Prostate gland (tissue), 2 donors: ENCODE results near the gene TGFB1. TPM values are rescaled to one million over a fixed set of nuclear protein-coding genes. Genes with fewer than 3 reads are reported as not detected.

ENCODE experiments used
- DNase-seq: peaks from one replicate; pipeline ENCODE4 v3.0.0-alpha.2; 2019; ENCODE audit warnings: low spot score
- H3K27ac ChIP-seq, 2 donors: fragments of 200-600 bp; sonication (generic); 2 replicates each; pipeline ENCODE4 v1.5.1; 2017 to 2019
- H3K27me3 ChIP-seq: fragments of 200-600 bp; sonication (generic); replicated peaks from 2 replicates; pipeline ENCODE4 v1.5.1; 2019; ENCODE audit not compliant: insufficient read depth
- H3K36me3 ChIP-seq, 2 donors: fragments of 200-600 bp; sonication (generic); 1 replicate in 1 of 2; 2 replicates in 1 of 2; pipeline versions ENCODE4 v1.5.1 to v1.8.1; 2017 to 2019
- H3K4me1 ChIP-seq: fragments of 200-600 bp; sonication (generic); replicated peaks from 2 replicates; pipeline ENCODE4 v1.5.1; 2019
- H3K4me3 ChIP-seq, 2 donors: fragments of 200-600 bp; sonication (generic); 2 replicates each; pipeline ENCODE4 v1.5.1; 2017 to 2019
- H3K9me3 ChIP-seq: fragments of 200-600 bp; sonication (generic); 2 replicates; pipeline ENCODE4 v1.5.1; 2017
- POLR2A ChIP-seq: fragments of 450-650 bp; IDR thresholded peaks from one replicate; pipeline ENCODE4 v1.6.1; 2016; ENCODE audit warnings: antibody characterized with exemption, mild to moderate bottlenecking
- POLR2AphosphoS5 ChIP-seq: sonication (generic); formaldehyde crosslinking; IDR thresholded peaks from one replicate; pipeline ENCODE4 v1.6.1; 2017; ENCODE audit warnings: antibody characterized with exemption
- WGBS: methylation state at CpG from one replicate; pipeline ENCODE4 v1.1.5; 2018; 5-methylcytosine and 5-hydroxymethylcytosine counted together
- intact Hi-C: fragments of 100-400 bp; cut with DNase I; formaldehyde crosslinking; loops from one replicate; pipeline ENCODE4 v1.14.2; 2022
- total RNA-seq, 2 donors: library from RNA; depleted of rRNA; stranded (reverse); fragments of >200 nt; gene quantifications; one replicate each; pipeline ENCODE4 v1.1.0, GENCODE V29; 2016
- TF ChIP-seq, protein P1 (sequence below), 4 experiments: fragments of 200-600 bp in 2 of 4; fragments of 450-650 bp in 2 of 4; sonication (generic) in 2 of 4; IDR thresholded peaks; 1 replicate in 3 of 4; 2 replicates in 1 of 4; pipeline ENCODE4 v1.5.1; 2016 to 2019; ENCODE audit warnings: antibody characterized with exemption in 4 of 4, mild to moderate bottlenecking in 2 of 4, moderate library complexity in 2 of 4

The TGFB1 gene
- total RNA-seq, 2 donors from 2014 or later = 9.7 to 32.4 TPM

- no peak overlapping the region for H3K27ac ChIP-seq
- WGBS = 82% methylated on average over 10 of the region's 10 CpGs
- no peaks in the 10 kb centered on the region for H3K36me3 ChIP-seq
- H3K9me3 ChIP-seq = no peaks in the 10 kb centered on the region
- intact Hi-C loops = no loop called here
- peaks cover 3% of the 10 kb centered on the region for H3K4me1 ChIP-seq
- no peak for TF ChIP-seq POLR2AphosphoS5
- TF ChIP-seq, protein P1, sequence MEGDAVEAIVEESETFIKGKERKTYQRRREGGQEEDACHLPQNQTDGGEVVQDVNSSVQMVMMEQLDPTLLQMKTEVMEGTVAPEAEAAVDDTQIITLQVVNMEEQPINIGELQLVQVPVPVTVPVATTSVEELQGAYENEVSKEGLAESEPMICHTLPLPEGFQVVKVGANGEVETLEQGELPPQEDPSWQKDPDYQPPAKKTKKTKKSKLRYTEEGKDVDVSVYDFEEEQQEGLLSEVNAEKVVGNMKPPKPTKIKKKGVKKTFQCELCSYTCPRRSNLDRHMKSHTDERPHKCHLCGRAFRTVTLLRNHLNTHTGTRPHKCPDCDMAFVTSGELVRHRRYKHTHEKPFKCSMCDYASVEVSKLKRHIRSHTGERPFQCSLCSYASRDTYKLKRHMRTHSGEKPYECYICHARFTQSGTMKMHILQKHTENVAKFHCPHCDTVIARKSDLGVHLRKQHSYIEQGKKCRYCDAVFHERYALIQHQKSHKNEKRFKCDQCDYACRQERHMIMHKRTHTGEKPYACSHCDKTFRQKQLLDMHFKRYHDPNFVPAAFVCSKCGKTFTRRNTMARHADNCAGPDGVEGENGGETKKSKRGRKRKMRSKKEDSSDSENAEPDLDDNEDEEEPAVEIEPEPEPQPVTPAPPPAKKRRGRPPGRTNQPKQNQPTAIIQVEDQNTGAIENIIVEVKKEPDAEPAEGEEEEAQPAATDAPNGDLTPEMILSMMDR (IDR thresholded peaks at IDR 0.05) = no peak
- no peak for TF ChIP-seq POLR2A
- no peak overlapping the region for H3K4me3 ChIP-seq
- H3K27me3 ChIP-seq = no peaks in the 10 kb centered on the region
- DNase-seq = no peak
Observed at GRCh38 chr19:41362143-41362847, 8.6 kb upstream of the TGFB1 start.

DNA sequence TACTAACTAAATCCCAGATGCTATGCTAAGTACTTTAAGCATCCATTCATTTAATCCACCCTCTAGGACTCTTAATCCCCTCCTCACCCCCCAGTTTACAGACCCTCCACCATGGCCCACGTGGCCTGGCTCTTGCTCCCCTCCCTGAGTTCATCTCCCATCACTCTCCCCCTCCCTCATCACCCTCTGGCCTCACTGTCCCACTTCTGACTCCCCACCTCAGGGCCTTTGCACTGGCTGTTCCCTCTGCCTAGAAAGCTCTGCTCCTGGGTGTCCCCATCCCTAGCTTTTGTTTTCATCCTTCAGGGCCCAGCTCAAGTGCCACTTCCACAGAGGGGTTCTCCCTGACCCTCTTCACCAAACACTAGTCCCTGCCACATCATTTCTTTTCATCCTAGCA is 6.0 kb upstream of the TGFB1 start:
- H3K27ac ChIP-seq = no peak overlapping the region
- WGBS = 88% methylated on average over 1 of the region's 1 CpG
- H3K4me3 ChIP-seq = no peak overlapping the region
- H3K9me3 ChIP-seq = no peaks in the 10 kb centered on the region
- no peaks in the 10 kb centered on the region for H3K36me3 ChIP-seq
- no peaks in the 10 kb centered on the region for H3K27me3 ChIP-seq
- H3K4me1 ChIP-seq = peaks cover 3% of the 10 kb centered on the region
- intact Hi-C loops = loop anchor here (5.0 kb wide), 1 partner anchor 37 kb away; no protein-coding TSS in a partner anchor
- no peak for DNase-seq
- TF ChIP-seq POLR2AphosphoS5 = no peak
- no peak for TF ChIP-seq POLR2A
- TF ChIP-seq, protein P1 (IDR thresholded peaks at IDR 0.05) = no peak

DNA sequence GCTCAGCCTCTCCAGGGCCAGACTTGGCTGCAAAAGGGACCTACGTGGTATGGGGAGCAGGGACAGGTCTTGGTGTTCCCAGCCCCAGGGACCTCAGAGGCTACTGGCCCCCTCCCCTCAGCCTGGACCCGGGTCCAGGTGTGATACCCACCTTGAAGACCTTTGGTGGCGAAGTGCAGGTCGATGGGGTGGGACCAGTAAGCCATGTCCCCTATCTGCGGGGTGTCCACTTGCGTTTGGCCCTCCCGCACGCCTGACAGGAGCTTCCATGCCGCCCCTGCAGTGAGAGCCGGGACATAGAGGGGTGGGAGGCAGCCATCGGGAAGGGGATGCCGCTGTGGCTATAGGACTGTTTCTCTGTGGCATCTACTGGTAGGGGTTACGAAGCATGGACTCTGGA is 4.0 kb upstream of the TGFB1 start:
- intact Hi-C loops = loop anchor here (5.0 kb wide), 1 partner anchor 35 kb away; no protein-coding TSS in a partner anchor
- H3K27ac ChIP-seq = no peak overlapping the region
- no peaks in the 10 kb centered on the region for H3K27me3 ChIP-seq
- H3K9me3 ChIP-seq = no peaks in the 10 kb centered on the region
- TF ChIP-seq, protein P1 (IDR thresholded peaks at IDR 0.05) = no peak
- TF ChIP-seq POLR2A = no peak
- TF ChIP-seq POLR2AphosphoS5 = no peak
- H3K4me1 ChIP-seq = peaks cover 4% of the 10 kb centered on the region
- DNase-seq = no peak
- WGBS = 94% methylated on average over 13 of the region's 13 CpGs
- H3K4me3 ChIP-seq = no peak overlapping the region
- no peaks in the 10 kb centered on the region for H3K36me3 ChIP-seq

- TF ChIP-seq POLR2A (no peak), POLR2AphosphoS5 (no peak)
- TF ChIP-seq, protein P1 (IDR thresholded peaks at IDR 0.05) = no peak
- WGBS = 86% methylated on average over 11 of the region's 11 CpGs
- no peak overlapping the region for H3K27ac ChIP-seq
- peaks cover 5% of the 10 kb centered on the region for H3K4me1 ChIP-seq
- intact Hi-C loops = loop anchor here (5.0 kb wide), 1 partner anchor 35 kb away; no protein-coding TSS in a partner anchor
- no peaks in the 10 kb centered on the region for H3K36me3 ChIP-seq
- no peaks in the 10 kb centered on the region for H3K9me3 ChIP-seq
- no peak overlapping the region for H3K4me3 ChIP-seq
- H3K27me3 ChIP-seq = no peaks in the 10 kb centered on the region
- DNase-seq = no peak
Observed at GRCh38 chr19:41356984-41357739, 3.4 kb upstream of the TGFB1 start.
